ENCODE measurements around the gene RNF5.

GRCh38 chr6:32128751-32129296, 49.4 kb upstream of the RNF5 start:
- TF ChIP-seq ZNF830 (tag by site-specific recombination; IDR thresholded peaks at IDR 0.05; ENCODE audit: low read depth): no peak
- TF ChIP-seq ZNF426 (tag by site-specific recombination; IDR thresholded peaks at IDR 0.05): no peak
- no peak for TF ChIP-seq ZNF792 (tag by site-specific recombination; IDR thresholded peaks at IDR 0.05)
- no peak for TF ChIP-seq CTCF (tag by site-specific recombination; IDR thresholded peaks at IDR 0.05)
- TF ChIP-seq ZBTB7A (tag by site-specific recombination; IDR thresholded peaks at IDR 0.05; ENCODE audit: low read depth): no peak
- TF ChIP-seq ZNF423 (tag by site-specific recombination; IDR thresholded peaks at IDR 0.05): no peak

Measured in HEK293 (cell line).